GM18499 (cell line): ENCODE results near the gene CRYBG2.
"Not testable (repeated sequence)": the region's sequence is repeated elsewhere in the genome, so short reads cannot be mapped to it uniquely, and the experiment has no call there.

Source experiments
- ATAC-seq: cut with Tn5 transposase; IDR thresholded peaks from one replicate; pipeline ENCODE4 v1.9.1; 2021; ENCODE audit warnings: moderate number of reproducible peaks; ENCODE audit not compliant: insufficient read depth, unreplicated experiment

Gene CRYBG2

GRCh38 chr1:26351590-26352337 is 2.2 kb downstream of the CRYBG2 start:
- no peak for ATAC-seq

- no peak for ATAC-seq
These were observed 3.0 kb downstream of the CRYBG2 start for GRCh38 chr1:26350701-26351589.

- no peak for ATAC-seq
These were observed 3.6 kb downstream of the CRYBG2 start for GRCh38 chr1:26350343-26350700.

GRCh38 chr1:26349877-26350244 is 4.1 kb downstream of the CRYBG2 start:
- ATAC-seq, result no peak

GRCh38 chr1:26349188-26349876 is 4.6 kb downstream of the CRYBG2 start:
- no peak for ATAC-seq

GRCh38 chr1:26346274-26347033 is 7.5 kb downstream of the CRYBG2 start:
- ATAC-seq, result no peak

- no peak for ATAC-seq
These were observed 8.2 kb downstream of the CRYBG2 start for GRCh38 chr1:26345718-26346117.

GRCh38 chr1:26344147-26344920 is 9.6 kb downstream of the CRYBG2 start:
- no peak for ATAC-seq

GRCh38 chr1:26340047-26340481 is 13.9 kb downstream of the CRYBG2 start:
- ATAC-seq, result no peak

GRCh38 chr1:26338670-26339069 is 15.3 kb downstream of the CRYBG2 start:
- no peak for ATAC-seq

- no peak for ATAC-seq
These were observed 16.3 kb downstream of the CRYBG2 start for GRCh38 chr1:26337625-26338024.

GRCh38 chr1:26337206-26337535 is 16.8 kb downstream of the CRYBG2 start:
- ATAC-seq, result no peak

- no peak for ATAC-seq
These were observed 17.3 kb downstream of the CRYBG2 start for GRCh38 chr1:26336477-26337205.

- no peak for ATAC-seq
These were observed 18.0 kb downstream of the CRYBG2 start for GRCh38 chr1:26335774-26336476.

GRCh38 chr1:26333312-26333711 is 20.6 kb downstream of the CRYBG2 start:
- not testable (repeated sequence) for ATAC-seq

- ATAC-seq, result no peak
These were observed 23.7 kb downstream of the CRYBG2 start for GRCh38 chr1:26330276-26330675.

GRCh38 chr1:26329380-26329779 is 24.6 kb downstream of the CRYBG2 start:
- not testable (repeated sequence) for ATAC-seq

- ATAC-seq, result no peak
These were observed 25.3 kb downstream of the CRYBG2 start for GRCh38 chr1:26328597-26328996.
